GM20431 (cell line): ENCODE results near the gene MT4.

Source experiments
- in situ Hi-C: fragments of 300-500 bp; cut with MseI, MboI; formaldehyde crosslinking; loops from one replicate; pipeline ENCODE4 v1.15.0; 2020; ENCODE audit warnings: low sequenced_read_pairs; ENCODE audit not compliant: unreplicated experiment

The MT4 gene

DNA sequence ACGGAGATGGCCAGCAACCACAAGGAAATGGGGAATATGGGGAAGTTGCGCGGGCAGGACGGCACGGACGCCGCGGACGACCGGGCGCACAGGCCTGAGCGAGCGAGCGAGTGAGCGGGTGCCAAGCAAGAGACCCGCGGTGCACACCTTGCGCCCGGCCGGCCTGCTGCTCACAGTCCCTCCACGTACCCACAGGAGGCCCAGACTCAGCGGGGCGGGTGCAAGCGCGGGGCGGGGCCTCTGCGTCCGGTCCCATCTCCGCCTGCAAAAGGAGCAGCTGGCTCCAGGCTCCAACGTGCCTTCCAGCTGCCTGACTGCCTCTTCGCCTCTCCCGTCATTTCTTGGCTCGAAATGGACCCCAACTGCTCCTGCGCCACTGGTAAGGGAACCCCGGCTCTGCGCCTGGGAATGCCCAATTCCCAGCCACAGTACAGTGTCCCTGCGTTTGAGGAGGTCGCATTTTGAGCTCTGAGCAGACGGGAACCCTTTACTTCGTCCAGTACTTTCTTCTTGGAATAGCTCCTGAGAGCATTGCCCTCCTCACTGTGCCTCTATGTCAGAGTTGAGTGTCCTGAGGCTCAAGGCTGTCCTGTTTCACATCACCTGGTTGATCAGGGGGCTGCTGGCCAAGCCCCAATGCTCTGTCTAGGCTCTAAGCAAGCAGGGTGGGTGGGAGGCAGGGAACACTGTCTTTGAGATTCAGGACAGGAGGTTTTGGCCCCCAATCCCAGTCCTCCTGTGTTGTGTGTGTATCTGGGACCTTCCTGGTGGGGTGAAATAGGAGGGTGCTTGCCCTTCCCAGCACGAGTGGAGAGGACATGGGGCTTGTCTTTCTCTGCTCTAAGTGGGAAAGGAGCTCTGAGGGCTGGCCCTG is 52.6 kb downstream of the MT4 start:
- in situ Hi-C loops = no loop called here

DNA sequence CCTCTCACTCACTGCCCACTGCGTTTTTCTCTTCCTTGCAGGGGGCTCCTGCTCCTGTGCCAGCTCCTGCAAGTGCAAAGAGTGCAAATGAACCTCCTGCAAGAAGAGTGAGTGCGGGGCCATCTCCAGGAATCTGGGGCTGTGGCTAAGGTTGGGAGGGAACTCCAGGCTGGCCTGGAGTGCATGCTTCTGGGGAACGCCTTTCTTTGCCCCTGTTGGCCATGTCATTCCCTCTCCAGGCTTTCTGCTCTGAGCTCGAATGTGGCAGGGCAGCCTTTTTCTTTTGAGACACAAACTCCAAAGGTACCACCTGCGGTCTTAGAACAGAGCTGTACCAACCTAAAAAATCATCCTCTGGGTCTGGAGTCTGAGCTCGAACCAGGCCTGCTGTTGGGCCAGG is 53.3 kb downstream of the MT4 start:
- in situ Hi-C loops = no loop called here
